Amniotic epithelial cell (primary cell): ENCODE results near the gene FN3K.
A peak's percentile ranks its signal among the peaks of the same experiment; 100 is the strongest.
"Not testable (repeated sequence)": the region's sequence is repeated elsewhere in the genome, so short reads cannot be mapped to it uniquely, and the experiment has no call there.

Experiments used
- DNase-seq: peaks from one replicate; pipeline ENCODE4 v3.0.0-alpha.2; 2010; ENCODE audit warnings: low read depth

The FN3K gene

DNA sequence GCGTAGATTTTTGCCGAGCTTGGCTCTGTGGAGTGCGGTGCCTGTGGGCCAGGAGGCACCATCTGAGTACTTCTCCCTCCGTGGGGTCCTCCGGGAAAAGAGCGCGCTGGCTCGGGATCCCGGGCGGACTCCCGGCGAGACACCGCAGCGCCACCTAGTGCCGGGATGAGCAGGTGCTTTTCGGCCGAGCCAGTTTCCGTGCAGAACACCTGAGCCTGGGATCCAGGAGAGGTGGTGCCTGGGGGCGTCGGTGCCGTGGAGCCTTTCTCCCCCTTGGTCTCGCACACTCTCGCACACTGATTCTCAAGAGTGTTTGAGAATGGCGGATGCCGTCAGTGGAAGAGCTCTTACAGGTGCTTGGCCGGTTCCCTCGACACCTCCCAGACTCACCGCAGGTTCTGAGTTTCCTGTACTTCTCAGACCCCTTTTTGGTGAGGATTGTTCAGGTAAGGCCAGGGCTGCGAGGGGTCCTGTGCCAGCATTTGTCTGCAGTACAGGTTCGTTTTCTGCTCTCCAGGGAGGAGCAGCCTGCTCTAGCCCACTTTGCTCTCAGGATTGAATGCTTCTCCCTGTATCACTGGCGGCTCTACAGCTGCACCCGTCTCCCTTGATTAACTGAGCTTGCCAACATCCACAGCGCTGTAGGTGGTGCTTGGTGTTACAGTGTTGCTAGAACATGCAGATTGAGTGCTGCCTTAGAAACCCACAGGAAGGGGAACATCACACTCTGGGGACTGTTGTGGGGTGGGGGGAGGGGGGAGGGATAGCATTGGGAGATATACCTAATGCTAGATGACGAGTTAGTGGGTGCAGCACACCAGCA lies 39.8 kb downstream of the FN3K start:
- peak; percentile 28 for DNase-seq

DNA sequence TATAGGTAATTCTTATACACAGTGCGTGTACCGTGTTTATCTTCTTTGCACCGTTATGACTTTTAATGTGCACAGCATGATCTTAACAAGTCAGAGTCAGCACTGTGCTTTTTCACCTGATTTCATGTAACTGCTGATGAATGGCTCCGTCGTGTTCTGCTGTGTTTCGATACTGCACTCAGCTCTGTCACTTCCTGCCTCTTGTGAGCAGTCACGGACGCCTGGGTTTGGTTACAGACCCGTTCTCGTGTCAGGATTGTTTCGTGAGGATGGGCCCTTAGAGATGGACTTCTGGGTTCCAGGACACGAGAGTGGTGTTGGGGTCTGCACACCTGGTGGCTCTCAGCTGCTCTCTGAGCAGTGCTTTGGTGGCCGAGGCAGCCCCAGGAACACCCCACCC lies 41.0 kb downstream of the FN3K start:
- DNase-seq = no peak

GRCh38 chr17:82777778-82778375 lies 42.5 kb downstream of the FN3K start:
- not testable (repeated sequence) for DNase-seq

DNA sequence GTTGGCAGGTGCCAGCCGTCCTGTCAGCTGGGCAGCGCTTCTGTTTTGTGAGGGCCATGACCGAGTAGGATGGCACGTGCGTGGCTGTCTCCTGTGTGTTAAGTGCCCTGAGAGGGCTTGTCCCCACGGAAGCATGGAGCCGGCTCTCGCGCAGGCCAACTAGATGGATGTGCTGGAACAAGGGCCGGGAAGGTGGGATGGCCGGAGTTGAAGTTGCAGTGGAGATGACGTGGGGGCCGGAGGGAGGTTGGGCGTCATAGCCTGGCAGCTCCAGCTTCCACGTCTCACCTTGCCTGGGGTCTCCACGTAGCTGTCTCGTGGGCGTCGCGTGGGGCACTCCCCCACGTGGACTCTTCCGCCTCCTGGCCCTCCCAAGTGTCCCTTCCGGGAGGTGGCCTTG lies 44.1 kb downstream of the FN3K start:
- no peak for DNase-seq

DNA sequence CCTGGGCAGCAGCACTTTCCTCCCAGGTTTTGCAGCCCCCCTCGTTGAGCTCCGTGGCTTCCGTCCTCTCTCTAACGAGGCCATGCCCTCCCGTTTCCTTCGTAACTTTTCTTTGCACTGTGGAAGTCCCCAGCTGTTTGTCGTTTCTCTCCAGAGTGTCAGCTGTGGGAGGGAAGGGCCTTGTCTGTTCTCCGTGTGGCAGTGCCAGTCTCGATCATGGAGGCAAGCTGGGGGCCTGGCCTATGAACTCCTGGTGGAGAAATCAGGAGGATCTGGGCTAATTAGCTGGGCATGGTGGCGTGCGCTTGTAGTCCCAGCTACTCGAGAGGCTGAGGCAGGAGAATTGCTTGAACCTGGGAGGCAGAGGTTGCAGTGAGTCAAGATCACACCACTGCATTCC lies 44.8 kb downstream of the FN3K start:
- no peak for DNase-seq

- no peak for DNase-seq
Measured at GRCh38 chr17:82780971-82781893, 45.8 kb downstream of the FN3K start.

- peak; percentile 58 for DNase-seq
Measured at GRCh38 chr17:82781894-82782274, 46.5 kb downstream of the FN3K start.

- no peak for DNase-seq
Measured at GRCh38 chr17:82782657-82783207, 47.3 kb downstream of the FN3K start.

- DNase-seq = no peak
Measured at GRCh38 chr17:82783498-82783897, 48.1 kb downstream of the FN3K start.

- not testable (repeated sequence) for DNase-seq
Measured at GRCh38 chr17:82785581-82785980, 50.2 kb downstream of the FN3K start.

GRCh38 chr17:82786427-82786826 lies 51.0 kb downstream of the FN3K start:
- no peak for DNase-seq

DNA sequence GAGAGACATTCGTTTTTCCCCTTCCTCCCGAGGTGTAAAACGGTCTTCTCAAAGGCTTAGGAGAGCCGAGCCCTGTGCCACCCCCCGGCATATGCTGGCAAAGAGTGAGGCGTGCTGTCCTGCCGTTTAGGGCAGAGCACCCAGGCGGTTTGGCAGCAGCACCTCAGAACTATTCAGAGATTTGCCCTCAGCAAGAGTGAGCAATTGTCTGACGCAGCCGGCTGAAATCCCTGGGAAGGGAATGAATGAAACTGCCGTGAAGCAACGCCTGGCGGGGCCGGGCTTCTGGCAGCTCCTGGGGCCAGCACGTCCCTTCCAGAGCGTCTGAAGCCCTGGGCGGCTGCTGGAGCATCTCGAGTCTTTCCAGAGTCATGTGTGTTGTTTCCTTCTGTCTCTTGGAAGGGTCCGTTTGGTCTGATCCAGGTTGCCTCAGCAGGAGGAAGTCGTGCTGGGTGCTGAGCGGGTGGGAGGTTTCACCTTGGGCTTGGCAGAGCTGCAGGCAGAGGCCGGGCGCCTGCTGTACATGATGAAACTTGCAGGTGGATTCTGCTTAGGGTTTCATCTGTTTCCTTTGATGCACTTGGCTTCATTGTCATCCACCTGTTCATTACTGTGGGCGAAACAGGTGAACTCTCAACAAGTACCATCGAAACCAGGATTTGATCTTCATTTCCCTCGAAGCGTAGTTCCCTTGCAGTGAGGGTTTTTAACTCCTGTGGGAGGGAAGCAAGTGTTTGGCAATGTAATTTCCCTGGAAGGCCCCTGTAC lies 51.9 kb downstream of the FN3K start:
- peak; percentile 62 for DNase-seq

DNA sequence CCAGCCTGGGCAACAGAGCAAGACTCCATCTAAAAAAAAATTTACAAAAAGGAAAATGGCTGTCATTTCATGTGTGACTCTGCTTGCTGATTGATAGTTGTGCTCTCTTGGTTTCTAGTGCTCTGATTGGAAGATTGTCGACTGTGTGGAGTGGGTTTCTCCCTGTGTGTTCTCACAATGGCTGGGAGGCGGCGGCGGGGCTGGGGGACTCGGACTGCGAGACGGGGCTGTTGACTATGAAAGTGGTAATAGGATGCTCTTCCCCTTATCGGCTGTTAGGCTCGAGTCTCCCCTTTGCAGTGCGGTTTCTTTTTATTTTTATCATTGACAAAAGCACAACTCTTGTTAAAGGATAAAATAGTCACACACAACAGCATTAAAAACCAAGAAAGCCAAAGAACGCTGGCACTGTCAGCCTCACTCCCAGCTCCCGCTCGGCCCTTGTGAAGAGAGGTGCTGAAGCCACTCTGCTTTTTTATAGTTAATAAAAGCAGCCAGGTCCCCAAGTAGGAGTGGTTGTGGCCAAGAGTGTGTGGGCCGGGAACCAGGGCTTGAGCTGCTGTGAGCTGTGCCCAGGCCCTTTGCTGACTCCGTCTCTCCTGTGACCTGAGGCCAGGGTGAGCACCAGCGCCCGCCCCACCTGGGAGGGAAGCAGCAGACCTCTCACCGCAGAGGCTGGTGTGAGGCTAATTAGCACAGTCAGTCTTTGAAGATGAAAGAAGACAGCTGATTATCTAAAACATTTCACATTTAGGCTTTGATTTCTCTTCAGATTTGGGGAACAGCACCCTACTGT lies 53.0 kb downstream of the FN3K start:
- DNase-seq = no peak

DNA sequence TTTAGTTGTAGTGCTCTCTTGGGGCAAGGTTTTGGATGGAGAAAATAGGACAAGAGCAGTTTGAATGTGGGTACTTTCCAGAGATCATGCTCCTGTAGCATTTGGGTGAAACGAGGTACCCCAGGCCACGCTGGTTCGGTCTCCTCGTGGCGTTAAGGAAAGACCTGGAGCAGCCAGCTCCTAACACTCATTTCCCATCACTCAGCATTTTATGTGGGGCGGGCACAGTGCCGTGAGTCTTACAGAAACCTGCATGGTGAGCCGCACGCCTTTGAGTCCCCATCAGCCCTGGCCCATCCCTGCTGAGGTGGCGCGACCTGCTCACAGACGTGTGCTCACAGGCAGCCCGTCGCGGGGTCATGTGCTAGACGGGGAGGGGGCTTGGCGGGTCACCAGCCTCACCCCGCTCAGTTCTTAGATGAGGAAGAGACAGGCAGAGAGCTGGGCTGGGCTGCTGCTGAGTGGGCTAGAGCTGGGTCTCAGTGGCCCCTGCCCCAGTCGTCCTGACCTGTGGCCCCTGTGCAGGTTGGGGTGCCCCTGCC lies 53.7 kb downstream of the FN3K start:
- DNase-seq = no peak

DNA sequence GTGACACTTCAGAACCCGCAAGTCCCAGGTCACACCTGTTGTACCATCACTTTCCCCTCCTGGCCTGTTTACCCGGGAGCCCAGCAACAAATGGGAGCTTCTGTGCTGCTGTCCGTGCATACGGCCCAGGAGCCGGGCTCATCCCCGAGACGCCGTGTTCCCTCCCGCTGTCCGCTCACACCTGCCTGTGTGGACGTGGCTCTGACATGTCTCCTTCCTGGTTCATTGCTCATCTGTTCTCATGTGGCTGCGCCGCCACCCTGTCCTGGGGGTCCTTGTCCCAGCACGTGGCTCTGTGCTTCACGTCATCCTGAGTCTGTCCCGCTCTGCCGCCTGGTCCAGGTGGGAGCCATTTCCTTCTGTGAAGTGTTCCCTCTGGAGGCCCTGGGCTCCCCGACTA lies 54.4 kb downstream of the FN3K start:
- no peak for DNase-seq

DNA sequence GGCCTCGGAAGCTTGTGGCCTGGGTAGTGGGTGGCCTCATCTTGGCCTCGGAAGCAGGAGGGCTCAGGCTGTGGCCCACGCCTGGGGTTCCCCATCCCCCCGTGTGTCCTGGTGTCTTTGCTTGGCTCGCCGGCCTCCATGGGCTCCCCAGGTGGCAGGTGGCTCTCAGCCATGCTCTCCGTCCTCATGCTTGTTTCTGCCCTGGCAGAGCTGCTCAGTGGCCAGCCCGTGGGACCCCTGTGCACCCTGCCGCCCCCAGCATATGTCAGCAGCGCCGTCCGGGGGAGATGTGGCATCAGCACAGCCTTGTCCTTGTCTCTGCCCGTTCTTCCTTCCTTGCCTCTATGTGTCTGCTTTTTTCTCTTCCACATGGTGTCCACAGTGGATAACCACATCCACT lies 55.0 kb downstream of the FN3K start:
- DNase-seq = no peak

GRCh38 chr17:82791532-82791931 lies 56.1 kb downstream of the FN3K start:
- peak; percentile 87 for DNase-seq

DNA sequence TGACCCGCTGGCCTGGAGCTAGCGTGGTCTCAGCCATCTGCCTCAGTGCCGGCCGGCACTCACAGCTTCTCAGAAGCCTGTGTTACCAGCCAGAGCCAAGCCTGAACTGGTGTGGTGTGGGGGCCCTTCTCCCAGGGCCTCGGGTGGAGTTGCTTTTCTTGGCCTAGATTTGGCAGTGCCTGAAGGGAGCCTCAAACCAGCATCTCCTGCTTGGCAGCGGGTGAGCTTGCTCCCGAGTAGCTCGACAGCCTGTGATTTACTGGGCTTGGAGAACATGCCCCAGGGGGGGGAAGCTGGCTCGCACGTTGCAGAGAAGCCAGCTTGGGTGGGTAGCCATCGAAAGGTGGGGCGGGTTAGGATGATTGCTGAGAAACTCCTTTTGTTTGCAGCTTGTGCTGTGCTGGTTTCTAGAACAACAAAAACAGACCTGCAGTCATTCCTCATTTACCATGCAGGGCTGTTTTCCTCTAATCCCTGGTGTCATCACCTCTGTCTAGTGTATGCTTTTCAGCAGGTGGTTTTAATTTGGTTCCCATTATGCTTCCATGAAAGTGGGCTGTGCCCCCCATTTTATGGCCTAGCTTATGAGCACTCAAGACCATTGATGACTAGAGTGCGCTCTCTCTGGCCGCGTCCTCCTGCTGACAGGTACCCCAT lies 58.7 kb downstream of the FN3K start:
- no peak for DNase-seq

- DNase-seq = peak; percentile 16
Measured at GRCh38 chr17:82794781-82795482, 59.5 kb downstream of the FN3K start.
